ENCODE data around the gene REXO4. TPM values are rescaled to one million over a fixed set of nuclear protein-coding genes. Genes with fewer than 3 reads are reported as not detected.

REXO4 gene
- polyA plus RNA-seq, 1 of the 3 experiments (the other 2 are of a cell fraction), result 37.3 TPM

GRCh38 chr9:133448487-133448972, 30.7 kb upstream of the REXO4 start (continued):
- TF ChIP-seq, protein P1, sequence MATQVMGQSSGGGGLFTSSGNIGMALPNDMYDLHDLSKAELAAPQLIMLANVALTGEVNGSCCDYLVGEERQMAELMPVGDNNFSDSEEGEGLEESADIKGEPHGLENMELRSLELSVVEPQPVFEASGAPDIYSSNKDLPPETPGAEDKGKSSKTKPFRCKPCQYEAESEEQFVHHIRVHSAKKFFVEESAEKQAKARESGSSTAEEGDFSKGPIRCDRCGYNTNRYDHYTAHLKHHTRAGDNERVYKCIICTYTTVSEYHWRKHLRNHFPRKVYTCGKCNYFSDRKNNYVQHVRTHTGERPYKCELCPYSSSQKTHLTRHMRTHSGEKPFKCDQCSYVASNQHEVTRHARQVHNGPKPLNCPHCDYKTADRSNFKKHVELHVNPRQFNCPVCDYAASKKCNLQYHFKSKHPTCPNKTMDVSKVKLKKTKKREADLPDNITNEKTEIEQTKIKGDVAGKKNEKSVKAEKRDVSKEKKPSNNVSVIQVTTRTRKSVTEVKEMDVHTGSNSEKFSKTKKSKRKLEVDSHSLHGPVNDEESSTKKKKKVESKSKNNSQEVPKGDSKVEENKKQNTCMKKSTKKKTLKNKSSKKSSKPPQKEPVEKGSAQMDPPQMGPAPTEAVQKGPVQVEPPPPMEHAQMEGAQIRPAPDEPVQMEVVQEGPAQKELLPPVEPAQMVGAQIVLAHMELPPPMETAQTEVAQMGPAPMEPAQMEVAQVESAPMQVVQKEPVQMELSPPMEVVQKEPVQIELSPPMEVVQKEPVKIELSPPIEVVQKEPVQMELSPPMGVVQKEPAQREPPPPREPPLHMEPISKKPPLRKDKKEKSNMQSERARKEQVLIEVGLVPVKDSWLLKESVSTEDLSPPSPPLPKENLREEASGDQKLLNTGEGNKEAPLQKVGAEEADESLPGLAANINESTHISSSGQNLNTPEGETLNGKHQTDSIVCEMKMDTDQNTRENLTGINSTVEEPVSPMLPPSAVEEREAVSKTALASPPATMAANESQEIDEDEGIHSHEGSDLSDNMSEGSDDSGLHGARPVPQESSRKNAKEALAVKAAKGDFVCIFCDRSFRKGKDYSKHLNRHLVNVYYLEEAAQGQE (IDR thresholded peaks at IDR 0.05; ENCODE audit: low read depth, low read length), result no peak
- TF ChIP-seq, protein P2, sequence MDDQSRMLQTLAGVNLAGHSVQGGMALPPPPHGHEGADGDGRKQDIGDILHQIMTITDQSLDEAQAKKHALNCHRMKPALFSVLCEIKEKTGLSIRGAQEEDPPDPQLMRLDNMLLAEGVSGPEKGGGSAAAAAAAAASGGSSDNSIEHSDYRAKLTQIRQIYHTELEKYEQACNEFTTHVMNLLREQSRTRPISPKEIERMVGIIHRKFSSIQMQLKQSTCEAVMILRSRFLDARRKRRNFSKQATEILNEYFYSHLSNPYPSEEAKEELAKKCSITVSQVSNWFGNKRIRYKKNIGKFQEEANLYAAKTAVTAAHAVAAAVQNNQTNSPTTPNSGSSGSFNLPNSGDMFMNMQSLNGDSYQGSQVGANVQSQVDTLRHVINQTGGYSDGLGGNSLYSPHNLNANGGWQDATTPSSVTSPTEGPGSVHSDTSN (IDR thresholded peaks at IDR 0.05), result no peak
- TF ChIP-seq RXRA (IDR thresholded peaks at IDR 0.05; ENCODE audit: borderline replicate concordance, low read depth) (no peak), ELF1 (IDR thresholded peaks at IDR 0.05) (no peak), NRF1 (IDR thresholded peaks at IDR 0.05; ENCODE audit: low read depth, low read length) (no peak), SMC3 (IDR thresholded peaks at IDR 0.05; ENCODE audit: low read depth, low read length) (peak; percentile 12; the same call in 1 of the 2 replicates)

GRCh38 chr9:133445293-133445969, 27.6 kb upstream of the REXO4 start:
- Histone ChIP-seq H3K9me2 (no peaks in the 10 kb centered on the region), H3K4me3 (ENCODE audit: low read depth in 2 of 2, low read length in 1 of 2) (no peak overlapping the region), H3K9ac (no peak overlapping the region), H4K20me1 (ENCODE audit: insufficient read depth) (no peaks in the 10 kb centered on the region), H3K4me1 (ENCODE audit: control insufficient read depth in 1 of 2, insufficient read depth in 2 of 2, low read depth in 1 of 2, low read length in 1 of 2) (peaks cover 0 to 11% of the 10 kb centered on the region in 2 experiments; a peak in 2 of 4 replicates), H3K4me2 (no peak overlapping the region), H2AFZ (ENCODE audit: low read depth) (no peak overlapping the region), H3K27me3 (ENCODE audit: insufficient read depth) (no peaks in the 10 kb centered on the region), H3F3A (replicated peaks; ENCODE audit: insufficient read depth) (no peaks in the 10 kb centered on the region), H3K36me3 (replicated peaks in 1 of 2; ENCODE audit: control insufficient read depth in 1 of 2, insufficient read depth in 2 of 2, low read length in 1 of 2) (no peaks in the 10 kb centered on the region), H3K9me3 (no peaks in the 10 kb centered on the region), H3K79me2 (ENCODE audit: insufficient read depth) (no peaks in the 10 kb centered on the region), H3K27ac (ENCODE audit: low read depth in 2 of 2, low read length in 1 of 2) (no peak overlapping the region)
- CTCF ChIA-PET, result interaction anchor here (0.8 to 1.3 kb wide), 3 partner anchors 12 to 550 kb away, joined by 3 read pairs; no protein-coding TSS in a partner anchor
- POLR2A ChIA-PET, result interaction anchor here (0.6 kb wide), 1 partner anchor 98 kb away, joined by 3 read pairs; no protein-coding TSS in a partner anchor
- 78% methylated on average over 8 of the region's 23 CpGs for WGBS (ENCODE audit: low lambda C conversion rate)
- no peak for DNase-seq
- TF ChIP-seq FOXM1 (IDR thresholded peaks at IDR 0.05; ENCODE audit: low read depth), result no peak
- TF ChIP-seq, protein P3, sequence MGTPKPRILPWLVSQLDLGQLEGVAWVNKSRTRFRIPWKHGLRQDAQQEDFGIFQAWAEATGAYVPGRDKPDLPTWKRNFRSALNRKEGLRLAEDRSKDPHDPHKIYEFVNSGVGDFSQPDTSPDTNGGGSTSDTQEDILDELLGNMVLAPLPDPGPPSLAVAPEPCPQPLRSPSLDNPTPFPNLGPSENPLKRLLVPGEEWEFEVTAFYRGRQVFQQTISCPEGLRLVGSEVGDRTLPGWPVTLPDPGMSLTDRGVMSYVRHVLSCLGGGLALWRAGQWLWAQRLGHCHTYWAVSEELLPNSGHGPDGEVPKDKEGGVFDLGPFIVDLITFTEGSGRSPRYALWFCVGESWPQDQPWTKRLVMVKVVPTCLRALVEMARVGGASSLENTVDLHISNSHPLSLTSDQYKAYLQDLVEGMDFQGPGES (IDR thresholded peaks at IDR 0.05; ENCODE audit: low read depth, low read length), result no peak
- no peak for TF ChIP-seq TAF1 (IDR thresholded peaks at IDR 0.05; ENCODE audit: borderline replicate concordance, low read depth, low read length)
- TF ChIP-seq USF1 (IDR thresholded peaks at IDR 0.05; ENCODE audit: borderline replicate concordance, low read depth), result no peak
- no peak for TF ChIP-seq GATA2 (CRISPR knock-in tag; IDR thresholded peaks at IDR 0.05)
- TF ChIP-seq, protein P4, sequence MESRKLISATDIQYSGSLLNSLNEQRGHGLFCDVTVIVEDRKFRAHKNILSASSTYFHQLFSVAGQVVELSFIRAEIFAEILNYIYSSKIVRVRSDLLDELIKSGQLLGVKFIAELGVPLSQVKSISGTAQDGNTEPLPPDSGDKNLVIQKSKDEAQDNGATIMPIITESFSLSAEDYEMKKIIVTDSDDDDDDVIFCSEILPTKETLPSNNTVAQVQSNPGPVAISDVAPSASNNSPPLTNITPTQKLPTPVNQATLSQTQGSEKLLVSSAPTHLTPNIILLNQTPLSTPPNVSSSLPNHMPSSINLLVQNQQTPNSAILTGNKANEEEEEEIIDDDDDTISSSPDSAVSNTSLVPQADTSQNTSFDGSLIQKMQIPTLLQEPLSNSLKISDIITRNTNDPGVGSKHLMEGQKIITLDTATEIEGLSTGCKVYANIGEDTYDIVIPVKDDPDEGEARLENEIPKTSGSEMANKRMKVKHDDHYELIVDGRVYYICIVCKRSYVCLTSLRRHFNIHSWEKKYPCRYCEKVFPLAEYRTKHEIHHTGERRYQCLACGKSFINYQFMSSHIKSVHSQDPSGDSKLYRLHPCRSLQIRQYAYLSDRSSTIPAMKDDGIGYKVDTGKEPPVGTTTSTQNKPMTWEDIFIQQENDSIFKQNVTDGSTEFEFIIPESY (IDR thresholded peaks at IDR 0.05; ENCODE audit: borderline replicate concordance, low read depth), result no peak
- no peak for TF ChIP-seq EP300 (IDR thresholded peaks at IDR 0.05; ENCODE audit: borderline replicate concordance in 1 of 2, low read depth in 1 of 2, low read length in 1 of 2)
- TF ChIP-seq EZH2phosphoT487 (IDR thresholded peaks at IDR 0.05; ENCODE audit: borderline replicate concordance, low read depth), result no peak
- no peak for TF ChIP-seq SIN3A (IDR thresholded peaks at IDR 0.05; ENCODE audit: borderline replicate concordance, low read depth, low read length)
- TF ChIP-seq JUND (IDR thresholded peaks at IDR 0.05), result no peak
- TF ChIP-seq MXI1 (IDR thresholded peaks at IDR 0.05; ENCODE audit: low read depth, low read length), result no peak
- TF ChIP-seq FOSL2 (IDR thresholded peaks at IDR 0.05; ENCODE audit: borderline replicate concordance, low read depth), result no peak
- TF ChIP-seq RAD21 (IDR thresholded peaks at IDR 0.05; ENCODE audit: low read length), result no peak
- TF ChIP-seq RFX5 (IDR thresholded peaks at IDR 0.05; ENCODE audit: low read length), result no peak
- no peak for TF ChIP-seq POLR2AphosphoS5 (IDR thresholded peaks at IDR 0.05; ENCODE audit: low read depth, low read length)
- TF ChIP-seq, protein P2 (IDR thresholded peaks at IDR 0.05), result no peak
